GM21786 (cell line): ENCODE data around the gene NFKBIL1.
A peak's percentile ranks its signal among the peaks of the same experiment; 100 is the strongest.
"Not testable (repeated sequence)": the region's sequence is repeated elsewhere in the genome, so short reads cannot be mapped to it uniquely, and the experiment has no call there.

ENCODE experiments used
- ATAC-seq: cut with Tn5 transposase; IDR thresholded peaks from one replicate; pipeline ENCODE4 v1.9.1; 2021; ENCODE audit not compliant: unreplicated experiment

The NFKBIL1 gene

DNA sequence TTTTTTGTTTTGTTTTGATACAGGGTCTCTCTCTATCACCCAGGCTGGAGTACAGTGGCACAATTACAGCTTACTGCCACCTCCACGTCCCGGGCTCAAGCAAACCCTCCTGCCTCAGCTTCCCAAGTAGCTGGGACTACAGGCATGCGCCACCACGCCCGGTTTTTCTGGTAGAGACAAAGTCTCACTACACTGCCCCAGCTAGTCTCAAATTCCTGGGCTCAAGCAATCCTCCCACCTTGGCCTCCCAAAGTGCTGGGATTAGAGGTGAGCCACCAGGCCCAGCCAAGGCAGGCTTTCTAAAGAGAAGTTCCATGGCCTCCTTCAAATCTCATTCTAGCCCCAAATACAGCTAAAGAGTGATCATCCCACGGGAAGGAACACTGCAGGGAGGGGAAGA is 13.4 kb upstream of the NFKBIL1 start:
- ATAC-seq: no peak

DNA sequence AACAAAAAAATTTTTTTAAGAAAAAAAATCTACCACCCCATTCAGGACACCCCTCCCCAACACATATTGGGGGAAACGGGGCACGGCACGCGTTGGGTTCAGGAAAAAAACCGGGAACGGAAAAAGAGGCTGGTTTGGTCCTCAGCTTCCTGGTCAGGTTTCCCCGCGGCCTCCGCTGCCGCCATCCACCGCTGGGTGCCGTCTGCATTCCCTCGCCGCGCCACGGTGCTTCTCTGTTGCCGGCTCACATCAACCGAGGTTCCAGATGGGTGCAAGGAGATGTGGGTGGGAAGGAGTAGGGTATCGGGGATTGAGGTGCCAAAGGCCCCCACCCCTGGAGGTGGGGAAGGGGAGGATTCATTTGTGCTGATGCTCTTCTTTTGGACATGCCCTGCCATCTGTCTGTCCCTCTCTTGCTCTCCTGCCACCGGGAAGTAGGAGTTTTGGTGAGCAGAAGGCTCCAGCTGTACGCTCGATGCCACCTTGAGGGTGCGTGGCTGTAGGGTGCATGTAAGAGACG is 12.8 kb upstream of the NFKBIL1 start:
- ATAC-seq: no peak

DNA sequence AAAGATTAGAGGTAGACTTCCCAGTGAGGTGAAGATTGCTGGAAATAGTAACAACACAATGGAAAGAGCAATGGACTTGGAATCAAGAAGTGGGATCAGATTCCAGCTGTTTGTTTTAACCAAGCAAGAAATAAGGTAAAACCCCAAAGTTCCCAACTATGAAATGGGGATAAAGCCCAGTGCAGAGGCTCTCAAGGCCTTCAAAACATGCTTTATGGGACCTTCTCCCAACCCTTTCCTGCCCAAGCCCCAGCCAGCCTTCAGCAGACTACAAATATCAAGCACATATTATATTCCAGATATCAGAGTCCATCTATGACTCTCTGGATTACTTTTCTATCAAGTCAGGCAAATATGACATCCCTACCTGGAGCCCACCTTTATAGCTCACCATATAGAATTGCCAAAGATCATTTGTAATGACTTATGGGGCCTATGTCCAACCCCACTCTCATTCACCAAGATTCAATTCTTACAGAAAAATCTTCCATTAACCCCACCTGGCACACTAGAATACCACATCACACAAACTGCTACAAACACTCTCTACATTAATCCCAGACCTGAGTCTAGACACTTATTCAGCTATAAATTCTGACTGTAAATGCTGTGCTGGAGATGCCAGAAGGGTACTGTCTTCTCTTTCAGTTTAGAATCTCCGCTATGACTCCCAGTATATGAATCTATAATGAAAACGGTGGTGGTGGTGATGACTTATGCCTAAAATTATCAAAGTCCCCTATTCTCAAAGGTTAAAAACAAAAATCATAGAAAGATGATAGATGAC is 11.7 kb upstream of the NFKBIL1 start:
- no peak for ATAC-seq

DNA sequence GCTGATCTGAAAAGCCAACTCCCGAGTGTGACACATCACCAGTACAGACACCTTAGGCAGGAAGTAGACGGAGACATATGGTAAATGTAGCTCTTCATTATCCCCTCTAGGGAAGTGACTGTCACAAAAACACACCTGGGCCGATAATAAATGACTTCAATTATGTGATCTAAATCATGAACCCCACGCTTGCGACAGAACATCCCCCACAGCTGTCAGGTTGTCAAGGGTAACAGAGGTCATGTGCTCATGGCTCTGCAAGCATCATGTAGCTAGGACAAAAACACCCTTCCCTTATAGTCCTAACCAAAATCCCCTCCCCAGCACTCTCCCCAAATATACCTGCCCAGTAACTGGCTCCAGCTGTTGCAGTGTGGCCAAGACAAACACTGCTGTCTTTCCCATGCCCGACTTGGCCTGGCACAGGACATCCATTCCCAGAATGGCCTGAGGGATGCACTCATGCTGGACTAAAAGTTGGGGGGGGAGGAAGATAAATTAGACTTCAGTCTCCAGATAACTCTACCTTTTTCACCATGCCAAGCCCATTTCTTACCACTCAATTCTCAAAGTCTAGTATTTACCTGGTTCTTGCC is 8.5 kb upstream of the NFKBIL1 start:
- ATAC-seq: no peak

DNA sequence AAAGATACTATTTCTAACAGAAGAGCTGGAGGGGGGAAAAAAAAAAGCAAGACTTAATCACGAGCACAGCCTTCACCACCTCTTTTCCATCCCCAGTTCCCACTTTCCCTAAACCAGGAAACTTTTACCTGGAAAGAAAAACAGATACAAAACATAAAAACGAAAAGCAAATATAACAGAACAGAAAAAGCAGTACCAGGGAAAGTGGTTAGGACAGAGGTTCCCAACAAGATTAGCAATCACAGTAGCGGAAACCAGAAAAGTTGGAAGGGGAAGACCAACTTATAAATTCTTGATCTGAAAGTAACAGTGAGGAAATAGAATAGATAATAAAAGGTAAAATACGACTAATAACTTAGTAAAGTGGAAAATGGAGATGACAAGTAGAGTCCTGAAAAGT is 6.8 kb upstream of the NFKBIL1 start:
- ATAC-seq: no peak

DNA sequence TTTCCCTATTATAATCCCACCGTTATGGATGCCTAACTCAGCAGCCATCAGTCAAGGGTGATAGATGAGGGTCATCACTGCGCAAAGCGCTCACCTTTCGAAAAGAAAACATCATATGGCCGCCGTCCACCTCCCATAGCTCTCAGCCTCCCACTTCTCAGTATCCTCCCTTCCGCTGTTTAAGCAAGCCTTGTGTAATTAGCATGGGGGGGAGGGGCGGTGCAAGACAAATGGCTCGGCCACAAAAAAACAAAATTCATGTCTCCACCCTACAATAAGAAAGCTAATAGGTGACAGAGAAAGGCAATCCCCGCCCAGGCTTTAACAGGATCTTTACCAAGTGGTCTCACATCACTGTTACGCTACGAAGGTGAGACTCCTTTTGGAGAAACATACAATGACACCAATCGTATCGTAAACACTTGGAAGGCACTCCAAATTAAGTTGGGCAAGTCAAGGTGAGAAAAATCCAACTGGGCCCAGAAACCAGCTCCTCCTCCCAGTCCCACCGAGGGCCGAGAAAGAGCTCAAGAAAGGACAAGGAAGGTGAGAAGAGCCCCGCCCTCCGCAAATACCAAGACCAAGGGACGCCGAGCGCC is 6.2 kb upstream of the NFKBIL1 start:
- no peak for ATAC-seq

DNA sequence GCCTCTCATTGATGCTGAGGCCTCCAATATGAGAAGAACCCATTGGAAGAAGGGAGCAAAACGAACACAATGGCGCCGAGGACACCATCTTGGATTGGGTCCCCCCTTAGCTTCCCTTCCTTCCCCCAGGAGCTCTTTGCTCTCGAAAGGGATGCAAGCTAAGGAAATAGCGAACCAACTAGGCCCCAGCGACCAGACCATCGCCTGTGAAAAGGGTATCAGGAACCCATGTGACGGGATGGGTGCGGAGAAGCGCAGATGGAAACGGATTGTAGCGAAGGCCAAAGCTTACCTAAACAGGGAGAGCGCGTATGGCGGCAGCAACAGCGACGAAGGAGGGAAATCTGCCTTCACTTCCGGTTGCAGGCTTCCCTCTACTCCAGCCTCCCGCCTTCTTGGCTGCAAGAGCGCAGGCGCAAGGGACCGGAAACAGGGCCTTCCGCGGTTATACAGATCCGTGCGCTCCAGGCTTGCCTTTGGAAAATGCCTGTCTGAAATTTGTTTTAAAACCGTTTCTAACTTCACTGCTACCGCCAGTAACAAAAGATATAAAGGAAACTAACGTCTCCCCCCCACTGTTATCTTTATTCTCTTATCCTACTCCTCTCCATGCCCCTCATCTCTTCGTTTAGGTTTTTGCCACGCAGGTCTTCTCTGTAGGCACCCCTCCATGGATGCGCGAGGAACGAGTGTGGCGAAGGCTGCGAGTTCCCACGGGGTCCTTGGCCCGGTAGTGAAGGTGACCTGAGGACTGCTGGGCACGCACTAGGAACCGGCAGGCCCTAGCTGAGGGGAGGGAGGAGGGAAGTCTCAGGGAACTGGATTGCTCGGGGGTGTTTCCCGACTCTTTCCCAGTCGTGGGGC is 5.5 kb upstream of the NFKBIL1 start, which contains the start of gene DDX39B:
Gene DDX39B (minus strand): TSS at position 346 of the 864 bp plus-strand sequence. CDS start 1,471 bp downstream, outside the sequence.
- peak; percentile 56 for ATAC-seq

DNA sequence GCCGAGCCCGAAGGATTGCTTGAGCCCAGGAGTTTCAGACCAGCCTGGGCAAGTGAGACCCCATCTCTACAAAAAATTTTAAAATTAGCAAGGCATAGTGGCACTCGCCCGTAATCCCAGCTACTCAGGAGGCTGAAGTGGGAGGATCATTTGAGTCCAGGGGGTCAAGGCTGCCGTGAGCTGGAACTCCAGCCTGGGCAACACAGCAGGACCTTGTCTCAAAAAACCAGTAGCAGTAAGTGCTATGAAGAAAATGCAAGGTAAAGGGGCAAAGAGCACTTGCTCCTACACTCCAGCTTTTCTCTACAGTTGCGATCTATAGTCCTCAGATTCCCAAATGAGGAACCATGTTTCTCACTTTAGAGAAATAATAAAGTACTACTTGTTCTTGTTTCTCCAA is 3.8 kb upstream of the NFKBIL1 start:
- no peak for ATAC-seq

DNA sequence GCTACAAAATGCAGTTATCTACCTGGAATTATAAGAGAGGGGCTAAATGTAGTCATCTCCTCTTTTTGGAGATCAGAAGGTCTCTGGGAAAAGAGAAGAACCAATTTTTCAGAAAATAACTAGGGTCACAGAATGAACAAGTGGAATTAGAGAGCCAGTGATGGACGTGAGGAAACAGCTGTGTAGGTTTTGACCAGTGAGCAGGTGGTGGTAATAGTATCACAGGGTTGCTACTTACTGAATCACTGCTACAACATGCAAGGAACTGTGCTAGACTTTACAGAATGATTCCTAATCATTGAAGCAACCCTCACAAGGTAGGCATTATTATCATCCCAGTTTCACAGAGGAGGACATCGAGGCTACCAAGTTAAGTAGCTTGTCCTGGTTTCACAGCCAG is 2.7 kb upstream of the NFKBIL1 start:
- ATAC-seq: no peak

DNA sequence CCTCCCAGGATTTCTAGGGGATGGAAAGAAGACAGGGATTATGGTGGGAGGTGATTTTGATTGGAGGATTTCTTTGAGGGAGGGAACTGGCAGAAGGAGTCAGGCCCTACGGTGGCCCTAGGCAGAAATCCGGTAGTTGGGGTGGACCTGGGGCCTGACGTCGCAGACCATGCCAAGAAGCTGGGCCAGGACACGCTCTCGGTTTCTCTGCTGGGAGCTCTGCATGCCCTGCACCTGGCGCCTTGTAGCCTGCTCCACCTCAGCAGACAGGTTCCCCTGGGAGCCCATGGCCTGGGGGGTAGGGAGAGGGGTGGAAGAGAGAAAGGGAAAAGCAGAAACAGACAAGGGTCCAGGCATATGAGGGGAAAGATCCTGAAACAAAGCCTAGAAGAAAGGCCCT is 2.1 kb upstream of the NFKBIL1 start:
- ATAC-seq: no peak

DNA sequence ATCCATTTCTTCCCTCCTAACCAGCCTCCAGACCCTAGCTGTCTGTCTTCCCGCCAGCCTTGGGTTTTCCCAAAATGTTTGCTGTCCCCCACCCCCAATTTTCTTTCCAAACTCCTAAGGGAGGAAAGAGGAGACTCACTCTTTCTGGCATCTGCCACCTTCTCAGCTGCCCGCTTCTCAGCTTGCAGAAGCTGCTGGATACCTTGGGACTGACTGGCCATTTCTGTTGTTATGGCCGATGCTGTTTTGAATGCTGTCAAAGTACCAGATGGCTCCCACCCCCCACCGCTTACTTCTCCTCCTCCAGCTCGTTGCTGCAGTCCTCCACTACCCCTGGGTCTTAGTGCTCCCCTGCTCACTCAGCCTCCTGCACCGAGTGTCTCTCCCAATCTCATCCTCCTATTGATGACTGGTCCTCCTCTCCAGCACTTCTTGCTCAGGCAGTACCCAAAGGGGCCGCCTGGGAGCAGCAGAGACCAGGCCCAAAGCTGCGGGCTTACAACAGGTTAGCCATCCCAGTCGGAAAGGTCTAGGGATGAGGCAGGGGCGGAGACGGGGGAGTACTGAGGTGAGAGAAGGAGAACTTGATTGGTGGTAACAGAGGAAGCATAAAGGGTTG is 960 bp upstream of the NFKBIL1 start, which contains the start of gene ATP6V1G2:
Gene ATP6V1G2 (minus strand): TSS at position 270 of the 619 bp plus-strand sequence. CDS start 49 bp downstream, at position 221.
- peak; percentile 46 for ATAC-seq

DNA sequence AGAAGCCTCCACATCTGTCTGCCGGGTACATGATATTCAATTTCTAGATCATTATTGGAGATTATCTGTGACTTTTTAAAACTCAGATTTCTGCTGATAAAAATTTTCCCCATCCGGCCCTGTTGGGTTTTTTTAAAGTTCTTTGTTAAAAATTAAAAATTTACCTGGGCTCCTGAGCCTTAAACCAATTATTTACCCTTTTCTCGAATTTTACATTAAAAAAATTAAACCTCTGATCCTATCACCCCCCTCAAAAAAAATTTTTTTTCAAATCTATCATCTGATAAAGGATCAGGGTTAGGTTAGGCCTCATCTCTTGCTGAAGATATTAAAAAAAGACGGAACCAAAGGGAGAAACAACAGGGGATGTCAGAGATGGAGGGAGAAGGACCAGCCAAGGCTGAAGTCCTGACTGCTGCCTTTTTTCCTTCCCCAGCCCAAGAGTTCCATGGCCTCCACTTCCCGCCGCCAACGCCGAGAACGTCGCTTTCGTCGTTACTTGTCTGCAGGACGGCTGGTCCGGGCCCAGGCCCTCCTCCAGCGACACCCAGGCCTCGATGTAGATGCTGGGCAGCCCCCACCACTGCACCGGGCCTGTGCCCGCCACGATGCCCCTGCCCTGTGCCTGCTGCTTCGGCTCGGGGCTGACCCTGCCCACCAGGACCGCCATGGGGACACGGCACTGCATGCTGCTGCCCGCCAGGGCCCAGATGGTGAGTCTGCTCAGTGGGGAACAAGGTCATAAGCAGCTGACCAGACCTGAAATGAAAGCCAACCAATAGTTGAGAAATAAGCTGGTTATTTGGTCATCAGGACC is 527 bp downstream of the NFKBIL1 start:
- no peak for ATAC-seq

DNA sequence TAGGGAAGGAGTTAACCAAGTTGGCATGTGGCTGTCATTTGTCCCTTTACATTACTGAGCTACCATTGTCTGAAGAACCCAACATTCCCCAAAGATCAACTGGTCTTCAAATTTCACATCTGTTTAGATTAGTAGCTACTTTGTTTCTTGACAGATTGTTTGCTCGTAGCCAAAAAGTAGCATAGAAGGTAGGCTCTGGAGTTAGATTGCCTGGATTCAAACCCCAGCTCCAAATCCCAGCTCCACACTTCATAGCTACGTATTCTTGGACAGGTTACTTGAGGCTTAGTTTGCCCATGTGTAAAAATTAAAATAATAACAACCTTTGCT is 1.1 kb downstream of the NFKBIL1 start:
- no peak for ATAC-seq

DNA sequence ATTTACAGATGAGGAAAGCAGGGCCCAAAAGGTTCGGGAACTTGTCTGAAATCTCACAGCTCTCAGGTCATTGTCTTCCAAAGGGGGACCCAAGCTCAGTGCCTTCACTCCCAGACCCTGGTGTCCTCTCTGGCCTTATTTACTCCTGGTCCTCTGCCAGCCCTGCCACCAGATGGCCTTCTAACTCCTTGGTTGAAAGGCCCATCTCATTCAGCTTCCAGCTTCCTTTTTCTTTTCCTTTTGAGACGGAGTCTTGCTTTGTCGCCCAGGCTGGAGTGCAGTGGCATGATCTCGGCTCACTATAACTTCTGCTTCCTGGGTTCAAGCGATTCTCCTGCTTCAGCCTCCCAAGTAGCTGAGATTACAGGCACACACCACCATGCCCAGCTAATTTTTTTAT is 4.0 kb downstream of the NFKBIL1 start:
- not testable (repeated sequence) for ATAC-seq

DNA sequence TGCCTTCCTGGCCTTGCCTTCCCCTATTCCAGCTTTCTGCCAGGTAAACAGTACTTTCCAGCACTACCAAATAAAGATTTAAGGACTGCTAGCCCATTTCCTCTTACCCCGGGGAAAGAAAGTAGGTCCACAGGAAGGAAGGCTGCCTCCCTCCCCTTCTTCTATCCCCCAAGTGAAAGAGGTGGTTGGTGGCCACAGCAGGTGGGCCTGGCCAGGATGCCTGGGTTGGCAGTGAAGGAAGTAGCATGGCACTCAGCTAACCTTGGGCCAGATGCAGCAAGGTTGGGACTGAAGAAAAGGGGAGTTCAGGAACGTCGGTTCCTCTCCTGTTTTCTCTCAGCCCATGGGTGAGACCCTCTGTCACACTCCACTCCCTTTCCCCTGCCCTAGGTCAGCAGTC is 8.9 kb downstream of the NFKBIL1 start:
- ATAC-seq: no peak

DNA sequence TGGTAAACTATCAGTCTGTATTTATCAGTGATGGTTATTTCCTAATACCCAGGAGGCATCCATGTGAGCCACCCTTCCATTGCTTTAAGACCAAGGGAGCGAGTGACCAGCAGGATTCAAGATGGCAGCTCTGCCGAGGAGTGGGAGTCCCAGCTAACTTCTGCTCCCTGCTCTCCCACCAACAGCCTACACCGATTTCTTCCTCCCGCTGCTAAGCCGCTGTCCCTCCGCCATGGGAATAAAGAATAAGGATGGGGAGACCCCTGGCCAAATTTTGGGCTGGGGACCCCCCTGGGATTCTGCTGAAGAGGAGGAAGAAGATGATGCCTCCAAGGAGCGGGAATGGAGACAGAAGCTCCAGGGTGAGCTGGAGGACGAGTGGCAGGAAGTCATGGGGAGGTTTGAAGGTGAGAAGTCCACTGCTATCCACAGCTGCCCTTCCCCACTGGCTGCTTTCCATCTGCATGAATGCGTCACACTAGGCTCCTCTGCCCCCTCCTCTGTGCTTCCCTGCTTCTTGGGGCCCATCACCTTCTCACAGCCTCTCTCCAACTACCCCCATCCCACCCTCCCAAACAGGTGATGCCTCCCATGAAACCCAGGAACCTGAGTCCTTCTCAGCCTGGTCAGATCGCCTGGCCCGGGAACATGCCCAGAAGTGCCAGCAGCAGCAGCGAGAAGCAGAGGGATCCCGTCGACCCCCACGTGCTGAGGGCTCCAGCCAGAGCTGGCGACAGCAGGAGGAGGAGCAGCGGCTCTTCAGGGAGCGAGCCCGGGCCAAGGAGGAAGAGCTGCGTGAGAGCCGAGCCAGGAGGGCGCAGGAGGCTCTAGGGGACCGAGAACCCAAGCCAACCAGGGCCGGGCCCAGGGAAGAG is 10.3 kb downstream of the NFKBIL1 start:
- ATAC-seq: no peak

DNA sequence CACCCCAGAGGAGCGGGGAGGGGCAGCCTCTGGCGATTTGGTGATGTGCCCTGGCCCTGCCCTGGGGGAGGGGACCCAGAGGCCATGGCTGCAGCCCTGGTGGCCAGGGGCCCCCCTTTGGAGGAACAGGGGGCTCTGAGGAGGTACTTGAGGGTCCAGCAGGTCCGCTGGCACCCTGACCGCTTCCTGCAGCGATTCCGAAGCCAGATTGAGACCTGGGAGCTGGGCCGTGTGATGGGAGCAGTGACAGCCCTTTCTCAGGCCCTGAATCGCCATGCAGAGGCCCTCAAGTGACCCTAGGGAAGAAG is 10.9 kb downstream of the NFKBIL1 start:
- ATAC-seq: no peak

DNA sequence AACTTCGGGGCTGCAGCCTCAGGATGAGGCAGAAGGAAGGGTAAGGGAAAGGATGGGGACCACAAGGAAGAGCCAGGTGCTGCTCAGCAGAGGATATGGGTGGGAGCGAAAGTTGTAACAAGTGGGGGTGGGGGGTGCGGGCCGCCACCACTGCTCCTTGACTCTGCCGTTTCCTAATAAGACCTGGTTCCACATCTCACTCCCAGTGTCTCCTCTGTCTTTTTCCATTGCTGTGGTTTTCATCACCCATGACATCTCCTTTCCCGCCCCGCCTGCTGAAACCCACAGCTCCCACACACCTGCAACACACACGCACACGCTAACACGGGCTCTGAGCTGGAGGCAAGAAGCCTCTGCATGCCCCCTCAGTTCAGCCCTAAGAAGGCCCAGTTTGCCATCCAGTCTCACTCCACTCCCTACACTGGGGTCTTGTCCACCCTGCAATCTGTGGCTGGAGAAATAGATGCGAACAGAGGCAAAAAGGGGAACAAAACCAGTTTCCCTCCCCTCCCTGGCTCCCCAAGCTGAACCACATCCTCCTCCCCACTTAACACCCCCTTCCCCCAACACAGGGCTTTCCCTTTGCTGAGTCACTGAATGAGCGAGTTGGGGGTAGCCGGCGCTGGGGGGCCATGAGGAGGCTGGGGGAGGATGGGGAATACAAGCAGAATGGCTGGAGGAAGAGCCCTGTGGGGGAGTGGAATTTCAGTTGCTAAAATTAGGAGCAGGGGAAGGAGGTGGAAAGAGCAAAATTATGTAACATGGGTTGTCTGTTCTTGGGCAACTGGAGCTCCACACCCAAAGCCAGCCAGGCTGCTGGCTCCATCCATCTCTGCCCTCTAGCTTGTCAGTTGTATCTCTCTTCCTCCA is 11.5 kb downstream of the NFKBIL1 start:
- ATAC-seq: no peak
